Kidney capillary endothelial cell (primary cell): Measurements from ENCODE around the gene MTCH1.

Experiments used
- DNase-seq: peaks from one replicate; pipeline ENCODE4 v3.0.0-alpha.2; 2018; ENCODE audit warnings: low spot score

Gene MTCH1

DNA sequence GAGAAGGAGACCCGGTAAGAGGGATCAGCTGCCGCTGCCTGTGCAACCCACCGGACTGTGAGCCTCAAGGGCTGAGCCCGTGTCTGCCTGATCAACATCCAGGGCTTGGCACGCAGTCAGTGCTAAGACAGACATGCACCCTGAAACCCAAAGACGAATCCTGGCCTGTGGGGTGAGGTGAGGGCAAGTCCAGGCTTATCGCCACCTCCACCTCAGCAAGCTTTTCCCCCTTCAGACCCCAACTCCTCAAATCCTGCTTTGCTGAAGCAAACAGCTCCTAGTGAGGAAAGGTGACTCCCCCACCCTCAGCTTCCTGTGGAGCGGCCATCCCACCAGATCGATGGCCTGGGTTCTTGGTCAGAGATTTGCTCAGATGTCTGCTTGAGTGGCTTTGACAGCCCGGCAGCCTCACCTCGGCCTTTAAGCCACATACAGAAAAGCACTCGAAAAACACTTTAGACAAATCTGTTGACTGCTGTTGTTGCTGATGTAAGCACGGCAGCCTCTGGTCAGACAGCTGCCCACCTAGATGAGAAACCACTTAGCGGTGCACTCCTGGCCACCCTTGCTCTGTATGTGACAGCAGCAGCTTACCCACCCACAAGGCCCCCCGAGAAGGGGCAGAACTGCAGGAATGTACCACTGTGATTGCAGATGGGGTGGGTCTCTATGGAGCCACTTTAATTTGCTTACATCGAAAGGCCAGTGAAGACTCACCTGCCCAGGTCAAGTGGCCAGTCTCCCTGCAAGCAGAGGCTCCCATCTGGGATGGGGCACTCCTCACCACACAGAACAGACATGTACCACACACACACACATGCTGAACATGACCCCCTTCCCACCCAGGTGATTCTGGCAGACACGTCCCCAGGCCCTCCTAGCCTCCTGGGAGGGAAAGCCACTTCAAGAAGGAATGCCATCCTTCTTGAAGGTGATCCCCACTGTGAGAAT, 14.8 kb downstream of the MTCH1 start:
- no peak for DNase-seq

DNA sequence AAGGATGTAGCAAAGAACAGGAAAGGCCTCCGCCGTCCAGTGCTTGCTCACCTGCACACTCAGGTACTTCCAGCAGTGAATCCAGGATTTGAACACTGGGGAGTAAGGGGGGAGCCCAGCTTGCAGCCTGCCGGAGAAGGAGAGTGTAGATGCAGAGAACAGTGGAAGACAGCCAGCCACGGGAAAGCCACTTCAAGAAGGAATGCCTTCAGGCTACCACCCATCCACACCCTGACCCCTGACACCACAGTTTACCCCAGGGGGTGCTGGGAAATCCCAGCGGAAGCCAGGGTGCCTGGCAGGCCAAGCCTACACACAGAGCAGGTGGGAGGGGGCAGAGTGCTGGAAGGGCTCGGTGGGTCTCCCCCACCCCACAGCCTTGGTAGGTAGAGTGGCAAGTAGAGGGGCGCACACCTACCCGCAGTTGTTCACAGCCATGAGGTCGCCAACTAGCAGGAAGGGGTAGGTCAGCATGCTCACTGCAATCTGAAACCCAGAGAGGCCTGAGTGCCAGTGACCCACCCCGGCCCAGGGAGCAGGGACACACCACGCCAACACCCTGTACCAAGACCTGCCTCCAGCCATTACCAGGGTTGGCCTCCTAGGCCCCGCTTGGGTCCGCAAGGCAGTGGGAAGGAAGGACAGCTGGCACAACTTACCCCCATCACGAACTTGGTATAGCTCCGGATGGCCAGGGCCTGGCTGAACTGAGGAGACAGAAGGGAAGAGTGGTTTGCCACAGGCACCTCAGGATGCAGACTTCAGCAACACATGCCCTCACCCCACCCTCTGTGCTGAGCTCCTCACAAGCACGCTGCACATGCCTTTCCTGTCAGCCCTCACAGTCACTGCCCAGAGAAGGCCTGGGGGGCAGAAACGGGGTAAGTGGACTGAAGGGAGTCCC, 15.8 kb downstream of the MTCH1 start:
- no peak for DNase-seq

DNA sequence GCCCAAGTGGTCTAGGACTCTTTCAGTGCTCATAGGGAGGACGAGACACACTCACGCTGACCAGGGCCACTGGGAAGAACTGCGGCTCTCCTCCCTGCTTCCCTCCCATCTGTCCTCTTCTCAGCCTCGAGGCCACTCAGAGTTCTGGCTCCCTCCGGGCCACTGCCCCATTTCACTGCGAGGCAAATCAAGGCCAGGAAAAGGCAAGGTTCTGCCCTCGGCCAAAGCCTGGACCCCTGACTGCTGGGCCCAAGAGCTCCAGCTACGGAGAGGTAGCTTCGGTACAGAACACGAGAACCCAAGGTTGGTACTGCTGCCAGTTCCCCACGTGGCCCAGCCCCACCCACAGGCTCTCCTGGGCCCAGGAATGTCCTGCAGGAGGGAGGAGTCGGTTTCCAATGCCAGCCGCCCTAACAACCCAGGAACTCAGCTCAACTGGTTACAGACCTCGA, 16.7 kb downstream of the MTCH1 start:
- no peak for DNase-seq

DNA sequence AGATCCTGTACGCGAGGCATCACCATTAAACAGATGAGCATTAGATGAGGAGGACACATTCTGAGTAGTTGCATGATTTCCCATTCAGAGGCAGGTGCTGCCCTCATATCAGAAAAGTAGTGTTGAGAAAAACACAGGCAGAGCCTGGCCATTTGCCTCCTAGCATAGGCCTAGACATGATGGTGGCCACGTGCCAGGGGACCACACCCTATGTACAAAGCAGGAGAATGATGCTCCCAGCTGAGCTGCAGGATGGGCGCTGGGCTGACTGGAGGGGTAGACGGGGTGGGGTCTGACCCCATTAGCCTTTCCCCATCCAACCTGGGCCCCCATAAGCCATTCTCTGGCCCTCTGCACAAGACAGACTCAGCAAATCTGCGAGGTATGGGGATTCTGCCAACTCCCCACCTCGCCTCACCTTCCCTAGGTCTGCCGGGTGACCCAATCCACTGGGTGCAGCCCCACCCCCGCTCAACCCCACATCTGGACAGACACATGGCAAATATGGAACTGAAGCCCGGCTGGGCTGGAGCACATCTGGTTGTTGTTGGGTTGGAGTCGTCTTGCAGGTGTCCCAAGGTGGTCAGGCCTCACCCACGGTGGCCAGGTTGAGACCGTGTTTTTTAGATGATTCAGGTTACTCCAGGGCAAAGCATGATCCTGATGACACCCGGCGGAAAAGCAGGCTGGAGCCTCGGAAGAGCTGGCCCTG, 17.6 kb downstream of the MTCH1 start:
- no peak for DNase-seq

DNA sequence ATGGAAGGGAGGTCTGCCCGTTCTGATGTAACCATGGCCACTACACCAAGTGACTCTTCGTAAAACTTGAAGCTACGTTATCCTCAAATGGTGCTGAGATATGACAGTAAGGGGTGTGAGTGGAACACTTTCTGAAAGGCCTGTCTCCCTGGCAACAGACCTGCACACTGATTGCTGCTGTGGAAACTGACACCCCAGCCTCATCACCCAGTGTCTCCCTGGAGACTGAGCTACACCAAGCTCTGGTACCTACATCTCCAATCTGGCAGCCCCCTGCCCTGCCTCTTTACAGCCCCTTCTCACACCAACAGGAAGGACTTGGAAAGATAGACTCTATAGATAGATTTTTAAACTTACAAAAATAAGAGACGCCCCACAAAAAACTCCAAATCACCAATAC, 18.2 kb downstream of the MTCH1 start:
- DNase-seq, result no peak

DNA sequence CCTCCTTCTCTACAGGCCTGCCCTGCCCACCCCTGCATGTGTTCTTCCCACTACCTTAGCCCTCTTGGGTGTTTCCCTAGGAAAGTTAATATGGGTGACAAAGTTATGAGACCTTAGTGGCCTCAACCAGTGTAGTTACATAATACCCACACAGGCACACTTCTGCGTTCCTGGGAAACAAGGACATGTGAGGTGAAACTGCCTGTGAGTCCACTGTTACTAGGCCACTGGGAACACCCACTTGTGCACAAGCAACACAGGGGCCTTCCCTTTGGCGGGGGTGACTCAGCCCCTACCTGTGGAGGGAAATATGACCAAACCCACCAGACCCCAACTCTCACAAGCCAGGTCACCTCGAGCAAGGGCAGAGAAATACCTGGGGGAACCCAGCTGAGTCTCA, 18.7 kb downstream of the MTCH1 start:
- DNase-seq, result no peak

DNA sequence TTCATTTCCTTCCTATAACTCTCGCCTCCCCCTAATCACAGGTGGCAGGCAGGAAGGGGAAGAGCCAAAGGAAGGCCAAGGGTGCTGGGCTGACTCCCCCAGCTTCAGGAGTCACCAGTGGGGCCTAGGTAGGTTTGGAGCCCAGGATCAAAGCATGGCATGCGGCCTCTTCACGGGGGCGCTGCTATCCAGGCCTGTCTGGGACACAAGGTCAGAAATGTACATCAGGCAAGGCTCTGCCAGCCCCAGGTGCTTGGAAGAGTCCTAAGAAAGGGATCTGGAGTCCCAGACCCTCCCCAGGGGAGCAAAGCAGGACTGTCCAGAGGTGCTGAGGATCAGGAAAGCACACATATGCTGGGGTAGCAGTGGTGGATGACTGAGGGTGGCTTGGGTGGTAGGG, 21.1 kb downstream of the MTCH1 start:
- DNase-seq, result no peak

DNA sequence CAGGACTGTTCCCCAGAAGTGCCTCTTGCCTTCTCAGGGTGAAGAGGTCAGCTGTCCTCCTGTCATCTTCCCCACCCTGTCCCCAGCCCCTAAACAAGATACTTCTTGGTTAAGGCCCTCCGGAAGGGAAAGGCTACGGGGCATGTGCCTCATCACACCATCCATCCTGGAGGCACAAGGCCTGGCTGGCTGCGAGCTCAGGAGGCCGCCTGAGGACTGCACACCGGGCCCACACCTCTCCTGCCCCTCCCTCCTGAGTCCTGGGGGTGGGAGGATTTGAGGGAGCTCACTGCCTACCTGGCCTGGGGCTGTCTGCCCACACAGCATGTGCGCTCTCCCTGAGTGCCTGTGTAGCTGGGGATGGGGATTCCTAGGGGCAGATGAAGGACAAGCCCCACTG, 21.6 kb downstream of the MTCH1 start:
- DNase-seq, result no peak

DNA sequence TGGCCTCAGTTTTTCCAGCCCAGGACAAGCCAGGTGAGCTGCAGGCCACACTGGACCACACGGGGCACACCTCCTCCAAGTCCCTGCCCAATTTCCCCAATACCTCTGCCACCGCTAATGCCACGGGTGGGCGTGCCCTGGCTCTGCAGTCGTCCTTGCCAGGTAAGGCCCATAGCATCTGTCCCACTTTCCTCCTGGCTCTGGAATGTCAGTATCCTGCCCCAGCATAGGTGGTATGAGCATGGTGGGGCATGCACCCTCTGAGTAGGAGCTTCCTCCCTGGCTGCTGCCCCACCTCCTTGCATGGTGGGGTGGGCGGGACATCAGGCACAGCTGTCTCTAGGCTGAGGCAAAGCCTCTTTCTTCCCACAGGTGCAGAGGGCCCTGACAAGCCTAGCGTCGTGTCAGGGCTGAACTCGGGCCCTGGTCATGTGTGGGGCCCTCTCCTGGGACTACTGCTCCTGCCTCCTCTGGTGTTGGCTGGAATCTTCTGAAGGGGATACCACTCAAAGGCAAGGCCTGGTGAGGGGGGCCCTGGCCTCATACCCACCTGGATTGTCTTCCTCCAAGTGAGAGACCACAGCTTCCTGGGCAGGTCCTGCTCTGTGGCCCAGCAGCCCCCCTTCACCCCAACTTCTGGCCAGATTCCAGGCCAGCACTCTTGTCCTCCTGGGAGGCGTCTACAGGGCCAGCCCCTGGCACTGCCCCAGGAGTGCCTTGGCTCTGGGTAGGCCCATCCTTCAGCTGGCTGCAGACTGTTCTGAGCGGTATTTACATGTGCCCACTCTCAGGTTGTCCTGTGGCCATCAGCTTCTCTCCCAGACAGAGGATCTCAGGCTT, 22.3 kb downstream of the MTCH1 start:
- no peak for DNase-seq

DNA sequence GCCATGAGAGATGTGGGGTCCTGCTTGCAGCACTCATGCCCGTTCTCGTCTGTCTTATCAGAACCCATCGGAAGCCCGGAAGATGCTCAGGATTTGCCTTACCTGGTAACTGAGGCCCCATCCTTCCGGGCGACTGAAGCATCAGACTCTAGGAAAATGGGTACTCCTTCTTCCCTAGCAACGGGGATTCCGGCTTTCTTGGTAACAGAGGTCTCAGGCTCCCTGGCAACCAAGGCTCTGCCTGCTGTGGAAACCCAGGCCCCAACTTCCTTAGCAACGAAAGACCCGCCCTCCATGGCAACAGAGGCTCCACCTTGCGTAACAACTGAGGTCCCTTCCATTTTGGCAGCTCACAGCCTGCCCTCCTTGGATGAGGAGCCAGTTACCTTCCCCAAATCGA, 23.1 kb downstream of the MTCH1 start:
- DNase-seq, result no peak

DNA sequence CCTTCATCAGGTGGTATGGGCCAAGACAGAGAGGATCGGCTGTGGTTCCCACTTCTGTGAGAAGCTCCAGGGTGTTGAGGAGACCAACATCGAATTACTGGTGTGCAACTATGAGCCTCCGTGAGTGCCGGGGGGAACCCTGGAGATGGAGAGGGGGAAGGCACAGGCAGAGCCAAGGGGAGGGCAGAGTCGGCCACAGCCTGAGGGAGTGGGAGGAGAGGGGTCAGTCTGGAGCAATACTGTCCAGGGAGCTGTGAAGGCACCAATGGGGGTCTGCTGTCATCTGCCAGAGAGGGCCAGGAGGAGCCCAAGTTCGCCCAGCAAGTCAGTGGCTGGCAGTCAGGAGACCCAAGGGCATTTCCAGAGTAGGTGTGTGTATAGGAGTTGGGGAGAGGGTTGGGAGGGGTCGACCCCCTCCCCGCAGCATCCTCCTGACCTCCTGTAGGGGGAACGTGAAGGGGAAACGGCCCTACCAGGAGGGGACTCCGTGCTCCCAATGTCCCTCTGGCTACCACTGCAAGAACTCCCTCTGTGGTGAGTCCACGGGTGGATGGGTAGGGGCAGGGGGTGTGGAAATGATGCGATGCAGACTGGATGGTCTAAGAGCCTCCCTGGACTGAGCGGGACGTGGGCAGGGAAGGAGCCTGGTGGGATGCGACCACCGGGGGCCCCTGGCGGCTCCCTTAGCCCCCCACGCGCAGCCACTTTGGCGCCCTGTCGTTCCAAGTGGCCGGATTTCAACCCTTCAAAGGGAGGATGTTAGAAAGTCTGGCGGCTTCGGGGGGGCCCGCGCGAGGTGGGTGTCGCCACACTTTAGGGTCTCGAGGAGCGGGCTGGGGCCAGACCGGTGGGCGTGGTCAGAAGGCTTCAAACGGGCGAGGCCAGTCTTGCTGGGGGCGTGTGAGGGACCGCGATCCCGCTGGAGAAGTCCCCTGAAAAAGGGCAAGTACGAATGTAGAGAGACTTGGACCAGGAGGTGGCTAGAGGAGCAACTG, 24.3 kb downstream of the MTCH1 start:
- DNase-seq, result no peak

DNA sequence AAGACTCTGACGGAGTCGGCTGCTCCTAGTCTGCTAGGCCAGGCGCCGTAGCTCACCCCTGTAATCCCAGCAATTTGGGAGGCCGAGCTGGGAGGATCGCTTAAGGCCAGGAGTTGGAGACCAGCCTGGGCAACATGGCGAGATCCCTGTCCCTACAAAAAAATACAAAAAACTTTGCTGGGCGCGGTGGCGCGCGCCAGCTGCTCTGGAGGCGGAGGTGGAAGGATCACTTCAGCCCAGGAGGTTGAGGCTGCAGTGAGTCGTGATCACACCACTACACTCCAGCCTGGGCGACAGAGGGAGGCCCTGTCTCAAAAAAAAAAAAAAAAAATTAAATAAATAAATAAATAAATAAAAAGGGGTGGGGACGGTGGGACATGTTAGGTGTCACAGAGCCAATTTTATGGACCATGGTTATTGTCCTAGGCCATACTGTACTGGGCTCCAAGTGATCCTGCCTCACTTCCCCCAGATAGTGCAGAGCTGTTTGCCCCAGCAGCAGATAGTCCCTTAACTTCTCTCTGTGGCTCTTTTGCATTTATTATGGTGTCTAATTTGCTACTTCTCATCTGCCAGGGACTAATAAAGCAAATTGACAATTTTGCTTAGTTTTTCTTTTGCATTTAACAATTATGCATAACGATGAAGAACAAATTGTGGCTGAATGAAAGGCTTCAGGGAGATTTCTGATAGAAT, 26.3 kb downstream of the MTCH1 start:
- no peak for DNase-seq

DNA sequence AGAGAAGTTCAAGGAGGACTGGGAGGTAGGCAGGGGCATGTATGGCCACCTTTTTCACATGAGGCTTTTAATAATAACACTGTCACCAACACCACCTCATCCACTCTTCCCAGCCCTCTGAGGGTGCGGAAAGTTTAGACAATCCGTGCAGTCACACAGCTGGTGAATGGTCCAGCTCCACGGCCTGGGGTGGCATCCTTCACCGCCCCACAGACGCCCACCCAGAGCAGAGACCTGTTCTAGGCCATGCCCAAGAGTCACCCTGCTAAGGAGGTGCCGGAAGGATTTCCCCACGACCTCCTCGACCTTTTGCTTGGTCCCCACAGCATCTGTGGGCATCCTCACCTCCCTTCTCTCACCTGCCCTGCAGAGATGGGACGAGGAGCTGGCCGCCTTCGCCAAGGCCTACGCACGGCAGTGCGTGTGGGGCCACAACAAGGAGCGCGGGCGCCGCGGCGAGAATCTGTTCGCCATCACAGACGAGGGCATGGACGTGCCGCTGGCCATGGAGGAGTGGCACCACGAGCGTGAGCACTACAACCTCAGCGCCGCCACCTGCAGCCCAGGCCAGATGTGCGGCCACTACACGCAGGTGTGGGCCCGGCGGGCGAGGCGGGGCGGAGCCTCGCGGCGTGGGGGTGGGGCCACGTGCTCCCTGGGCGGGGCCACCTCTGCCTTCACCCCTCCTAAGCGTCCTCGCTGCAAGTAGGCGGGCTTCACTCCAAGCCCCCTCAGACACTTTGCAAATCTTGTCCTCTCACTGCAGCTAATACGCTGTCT, 27.0 kb downstream of the MTCH1 start:
- no peak for DNase-seq

DNA sequence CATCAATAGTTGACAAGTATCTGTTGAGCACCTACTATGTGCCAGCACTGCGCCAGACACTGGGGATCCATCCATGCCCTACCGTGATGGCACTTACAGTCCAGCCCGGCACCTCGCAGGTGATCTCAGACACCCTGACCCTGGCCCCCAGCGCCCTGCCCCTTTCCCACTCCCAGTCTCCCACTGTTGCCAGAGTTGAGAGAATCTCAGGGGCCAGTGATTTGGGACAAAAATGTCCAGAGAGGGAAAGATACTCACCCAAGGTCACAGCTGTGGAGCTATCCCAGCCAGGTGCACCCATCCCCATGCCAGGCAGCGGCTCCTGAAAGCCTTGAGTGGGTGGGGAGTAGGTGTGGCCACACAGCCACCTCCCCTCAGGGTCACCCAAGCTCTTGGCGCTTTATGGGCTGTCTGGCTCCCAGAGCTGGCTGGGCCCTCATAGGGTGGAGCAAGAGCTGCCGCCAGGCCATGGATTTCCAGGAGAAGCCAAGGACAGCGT, 28.2 kb downstream of the MTCH1 start:
- no peak for DNase-seq

DNA sequence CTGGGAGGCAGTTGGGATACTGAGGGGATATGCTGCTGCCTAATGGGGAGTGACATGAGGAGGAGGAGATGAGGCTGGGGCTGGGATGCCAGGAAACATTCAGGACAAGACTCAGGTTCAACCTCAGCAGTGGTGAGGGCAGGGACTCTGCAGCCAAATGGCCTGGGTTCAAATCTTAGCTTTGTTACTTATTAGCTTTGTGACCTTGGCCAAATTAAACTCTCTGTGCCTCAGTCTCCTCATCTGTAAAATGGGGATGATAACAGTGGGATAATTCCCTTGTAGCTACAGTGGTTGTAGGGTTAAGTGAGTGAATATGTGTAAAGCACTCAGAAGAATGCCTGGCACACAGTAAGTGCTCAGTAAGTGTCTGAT, 29.6 kb downstream of the MTCH1 start:
- no peak for DNase-seq

DNA sequence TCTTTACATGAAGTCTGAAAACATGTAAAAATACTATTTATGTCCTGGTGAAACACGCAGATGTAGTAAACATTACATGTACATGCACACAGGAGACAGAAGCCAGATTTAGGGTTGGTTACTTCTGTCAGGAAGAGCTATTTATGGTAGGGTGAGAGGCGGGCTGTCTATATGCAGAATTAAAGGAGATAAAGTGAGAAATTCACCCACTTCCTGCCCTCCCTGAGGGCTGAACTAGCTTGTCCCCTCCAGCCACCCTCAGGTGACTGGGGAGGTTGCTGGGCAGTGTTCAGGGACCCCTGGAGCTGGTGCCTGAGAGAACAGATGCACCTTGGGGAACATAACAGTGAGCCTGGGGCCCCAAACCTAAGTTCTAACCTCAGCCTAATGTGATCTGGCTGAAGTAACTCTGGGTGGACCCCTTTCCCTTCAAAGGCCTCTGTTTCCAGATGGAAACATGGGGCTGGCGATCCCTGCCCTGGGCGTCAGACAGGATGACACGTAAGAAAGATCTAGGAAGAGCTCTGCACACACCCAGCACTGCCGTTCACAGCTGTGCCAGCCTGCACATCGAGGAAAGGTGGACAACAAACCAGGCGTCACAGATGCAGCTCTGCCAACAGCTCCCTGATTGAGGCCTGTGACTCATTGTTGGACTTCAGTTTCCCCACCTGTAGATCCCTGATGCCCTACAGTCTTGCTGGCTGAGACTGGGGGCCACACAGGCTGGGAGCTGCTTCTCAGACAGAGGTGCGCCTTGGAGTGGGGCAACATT, 30.1 kb downstream of the MTCH1 start:
- DNase-seq, result no peak

DNA sequence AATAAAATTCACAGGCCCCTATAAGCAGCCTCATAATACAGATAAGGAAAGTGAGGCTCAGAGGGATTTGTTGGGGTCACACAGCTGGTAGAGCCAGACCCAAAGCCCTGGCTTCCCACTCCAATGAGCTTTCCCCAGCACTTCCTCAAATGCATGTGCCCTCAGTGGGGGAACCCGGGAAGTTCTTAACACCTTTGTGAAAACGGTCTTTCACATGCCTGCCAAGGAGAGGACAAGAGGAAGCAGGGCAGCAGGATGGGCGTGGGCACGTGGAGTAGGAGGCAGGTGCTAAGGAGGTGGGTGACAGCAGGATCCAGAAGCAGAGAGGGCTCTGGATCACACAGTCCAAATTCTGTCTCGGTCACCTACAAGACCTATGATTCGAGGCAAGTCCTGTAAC, 30.9 kb downstream of the MTCH1 start:
- no peak for DNase-seq
